RWPE1 (cell line): ENCODE data around the gene HMGN4.
A peak's percentile ranks its signal among the peaks of the same experiment; 100 is the strongest.

ENCODE experiments used
- CTCF ChIA-PET: fragments of 350-600 bp; sonication (Branson Sonifier 250); formaldehyde crosslinking; extraction: SDS; loops from one replicate; lab custom pipeline; 2021; lab: Yijun Ruan, JAX
- POLR2A ChIA-PET: fragments of 400-600 bp; formaldehyde crosslinking; extraction: SDS; loops from one replicate; lab custom pipeline; 2020; ENCODE audit warnings: antibody characterized with exemption; ENCODE audit not compliant: low non-redundant PET; lab: Yijun Ruan, JAX
- DNase-seq: peaks from one replicate; pipeline ENCODE4 v3.0.0; 2012; ENCODE audit warnings: low spot score
- H3K27ac ChIP-seq: fragments of 450-650 bp; 2 replicates; pipeline ENCODE4 v1.5.1; 2017
- TF ChIP-seq, protein P1 (sequence below): fragments of 450-650 bp; conservative IDR thresholded peaks from 2 replicates; pipeline ENCODE4 v1.5.1; 2017; ENCODE audit warnings: low read depth, mild to moderate bottlenecking

The HMGN4 gene

GRCh38 chr6:26571592-26572296, 33.6 kb downstream of the HMGN4 start:
- TF ChIP-seq, protein P1, sequence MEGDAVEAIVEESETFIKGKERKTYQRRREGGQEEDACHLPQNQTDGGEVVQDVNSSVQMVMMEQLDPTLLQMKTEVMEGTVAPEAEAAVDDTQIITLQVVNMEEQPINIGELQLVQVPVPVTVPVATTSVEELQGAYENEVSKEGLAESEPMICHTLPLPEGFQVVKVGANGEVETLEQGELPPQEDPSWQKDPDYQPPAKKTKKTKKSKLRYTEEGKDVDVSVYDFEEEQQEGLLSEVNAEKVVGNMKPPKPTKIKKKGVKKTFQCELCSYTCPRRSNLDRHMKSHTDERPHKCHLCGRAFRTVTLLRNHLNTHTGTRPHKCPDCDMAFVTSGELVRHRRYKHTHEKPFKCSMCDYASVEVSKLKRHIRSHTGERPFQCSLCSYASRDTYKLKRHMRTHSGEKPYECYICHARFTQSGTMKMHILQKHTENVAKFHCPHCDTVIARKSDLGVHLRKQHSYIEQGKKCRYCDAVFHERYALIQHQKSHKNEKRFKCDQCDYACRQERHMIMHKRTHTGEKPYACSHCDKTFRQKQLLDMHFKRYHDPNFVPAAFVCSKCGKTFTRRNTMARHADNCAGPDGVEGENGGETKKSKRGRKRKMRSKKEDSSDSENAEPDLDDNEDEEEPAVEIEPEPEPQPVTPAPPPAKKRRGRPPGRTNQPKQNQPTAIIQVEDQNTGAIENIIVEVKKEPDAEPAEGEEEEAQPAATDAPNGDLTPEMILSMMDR: no peak
- peak overlapping the region; percentile 80 for H3K27ac ChIP-seq
- peak; percentile 78 for DNase-seq
- POLR2A ChIA-PET: no interaction called here
- CTCF ChIA-PET: interaction anchor here (0.6 to 4.9 kb wide), 16 partner anchors 13 to 1456 kb away, joined by 3 to 39 read pairs (median 4); partner anchors contain the start of gene ABT1

DNA sequence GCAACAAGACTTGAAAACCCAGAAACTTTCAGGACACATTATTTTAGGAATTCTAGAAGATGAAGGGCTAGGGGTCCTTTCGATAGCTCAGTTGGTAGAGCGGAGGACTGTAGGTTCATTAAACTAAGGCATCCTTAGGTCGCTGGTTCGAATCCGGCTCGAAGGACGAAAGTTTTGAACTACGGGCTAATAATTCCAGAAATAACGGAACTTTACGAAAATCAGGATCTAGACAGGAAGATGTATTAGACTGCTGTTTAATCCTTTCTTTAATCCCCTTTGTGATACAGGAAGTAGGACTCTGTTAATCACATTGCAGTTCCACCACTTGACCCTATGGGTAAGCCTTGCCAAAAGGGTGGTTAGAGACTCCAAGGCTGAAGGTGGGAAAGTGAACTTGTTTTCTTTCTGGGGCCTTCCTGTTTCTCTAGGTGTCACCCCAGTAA, 37.4 kb downstream of the HMGN4 start:
- no peak overlapping the region for H3K27ac ChIP-seq

GRCh38 chr6:26576407-26576843, 38.3 kb downstream of the HMGN4 start:
- CTCF ChIA-PET: interaction anchor here (0.6 to 1.5 kb wide), 3 partner anchors 19 to 736 kb away, joined by 3 to 17 read pairs (median 4); no protein-coding TSS in a partner anchor
- POLR2A ChIA-PET: no interaction called here
- DNase-seq: no peak
- no peak overlapping the region for H3K27ac ChIP-seq
- TF ChIP-seq, protein P1: no peak

More for the DNA sequence above, 37.4 kb downstream of the HMGN4 start:
- DNase-seq: no peak
- ChIA-PET CTCF (interaction anchor here (4.9 kb wide), 1 partner anchor 20 kb away, joined by 39 read pairs; the partner anchor contains the start of gene ABT1), POLR2A (no interaction called here)
- TF ChIP-seq, protein P1: no peak

DNA sequence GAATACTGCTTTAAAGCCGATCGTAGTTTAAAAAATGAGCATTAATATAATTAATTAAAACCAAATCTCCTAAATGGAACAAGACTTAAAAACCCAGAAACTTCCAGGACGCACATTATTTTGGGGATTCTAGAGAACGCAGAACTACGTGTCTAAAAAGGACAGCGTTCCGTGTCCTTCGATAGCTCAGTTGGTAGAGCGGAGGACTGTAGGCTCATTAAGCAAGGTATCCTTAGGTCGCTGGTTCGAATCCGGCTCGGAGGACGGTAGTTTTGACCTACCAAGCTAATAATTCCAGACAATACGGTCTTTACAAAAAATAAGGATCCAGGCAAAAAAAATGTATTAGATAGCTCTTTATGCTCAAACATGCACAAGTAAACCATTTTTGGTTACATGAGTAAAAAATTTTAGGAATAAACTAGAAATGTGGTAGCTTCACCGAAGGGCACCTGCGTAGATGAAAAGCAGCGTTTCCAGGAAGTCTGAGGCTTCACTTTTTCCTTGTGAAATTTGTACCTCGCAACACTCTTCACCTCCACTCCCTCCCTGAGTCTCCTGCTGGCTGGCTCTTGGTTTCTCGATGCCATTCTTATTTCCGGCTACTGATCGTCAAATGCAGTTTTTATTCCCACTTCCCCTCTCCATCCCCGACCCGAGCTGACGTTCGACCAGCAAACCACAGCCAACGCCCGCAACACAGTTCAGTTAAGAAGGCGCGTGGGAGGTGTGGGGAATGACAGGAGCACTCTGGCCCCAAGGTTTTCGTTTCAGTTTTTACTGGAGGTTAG, 39.0 kb downstream of the HMGN4 start:
- POLR2A ChIA-PET: no interaction called here
- no peak for DNase-seq
- H3K27ac ChIP-seq: no peak overlapping the region

GRCh38 chr6:26577720-26578072, 39.5 kb downstream of the HMGN4 start:
- ChIA-PET CTCF (interaction anchor here (1.5 kb wide), 1 partner anchor 18 kb away, joined by 17 read pairs; no protein-coding TSS in a partner anchor), POLR2A (no interaction called here)
- TF ChIP-seq, protein P1: no peak
- H3K27ac ChIP-seq: no peak overlapping the region
- no peak for DNase-seq

More for the DNA sequence above, 39.0 kb downstream of the HMGN4 start:
- CTCF ChIA-PET: interaction anchor here (0.6 to 1.5 kb wide), 4 partner anchors 9 to 736 kb away, joined by 3 to 17 read pairs (median 4); no protein-coding TSS in a partner anchor
- TF ChIP-seq, protein P1: no peak

DNA sequence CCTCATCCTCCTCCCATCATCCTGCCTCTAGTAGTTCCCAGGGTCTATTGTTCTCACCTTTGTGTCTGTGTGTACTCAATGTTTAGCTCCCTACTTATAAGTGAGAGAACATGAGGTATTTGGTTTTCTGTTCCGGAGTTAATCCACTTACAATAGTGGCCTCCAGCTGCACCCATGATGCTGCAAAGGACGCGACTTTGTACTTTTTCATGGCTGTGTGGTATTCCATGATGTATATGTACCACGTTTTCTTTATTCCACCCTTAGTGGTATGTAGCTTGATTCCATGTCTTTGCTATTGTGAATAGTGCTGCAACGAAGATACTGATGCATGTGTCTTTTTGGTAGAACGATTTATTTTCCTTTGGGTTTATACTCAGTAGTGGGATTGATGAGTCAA, 40.1 kb downstream of the HMGN4 start:
- CTCF ChIA-PET: interaction anchor here (1.5 kb wide), 1 partner anchor 17 kb away, joined by 17 read pairs; no protein-coding TSS in a partner anchor
- H3K27ac ChIP-seq: no peak overlapping the region
- DNase-seq: no peak
- POLR2A ChIA-PET: no interaction called here
- TF ChIP-seq, protein P1: no peak
